ENCODE results near the gene CAMSAP1.

CAMSAP1 gene

GRCh38 chr9:135879237-135879601, 28.1 kb downstream of the CAMSAP1 start (continued):
- TF ChIP-seq, protein P1, sequence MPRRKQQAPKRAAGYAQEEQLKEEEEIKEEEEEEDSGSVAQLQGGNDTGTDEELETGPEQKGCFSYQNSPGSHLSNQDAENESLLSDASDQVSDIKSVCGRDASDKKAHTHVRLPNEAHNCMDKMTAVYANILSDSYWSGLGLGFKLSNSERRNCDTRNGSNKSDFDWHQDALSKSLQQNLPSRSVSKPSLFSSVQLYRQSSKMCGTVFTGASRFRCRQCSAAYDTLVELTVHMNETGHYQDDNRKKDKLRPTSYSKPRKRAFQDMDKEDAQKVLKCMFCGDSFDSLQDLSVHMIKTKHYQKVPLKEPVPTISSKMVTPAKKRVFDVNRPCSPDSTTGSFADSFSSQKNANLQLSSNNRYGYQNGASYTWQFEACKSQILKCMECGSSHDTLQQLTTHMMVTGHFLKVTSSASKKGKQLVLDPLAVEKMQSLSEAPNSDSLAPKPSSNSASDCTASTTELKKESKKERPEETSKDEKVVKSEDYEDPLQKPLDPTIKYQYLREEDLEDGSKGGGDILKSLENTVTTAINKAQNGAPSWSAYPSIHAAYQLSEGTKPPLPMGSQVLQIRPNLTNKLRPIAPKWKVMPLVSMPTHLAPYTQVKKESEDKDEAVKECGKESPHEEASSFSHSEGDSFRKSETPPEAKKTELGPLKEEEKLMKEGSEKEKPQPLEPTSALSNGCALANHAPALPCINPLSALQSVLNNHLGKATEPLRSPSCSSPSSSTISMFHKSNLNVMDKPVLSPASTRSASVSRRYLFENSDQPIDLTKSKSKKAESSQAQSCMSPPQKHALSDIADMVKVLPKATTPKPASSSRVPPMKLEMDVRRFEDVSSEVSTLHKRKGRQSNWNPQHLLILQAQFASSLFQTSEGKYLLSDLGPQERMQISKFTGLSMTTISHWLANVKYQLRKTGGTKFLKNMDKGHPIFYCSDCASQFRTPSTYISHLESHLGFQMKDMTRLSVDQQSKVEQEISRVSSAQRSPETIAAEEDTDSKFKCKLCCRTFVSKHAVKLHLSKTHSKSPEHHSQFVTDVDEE (CRISPR knock-in tag; IDR thresholded peaks at IDR 0.05), result no peak
- TF ChIP-seq, protein P2, sequence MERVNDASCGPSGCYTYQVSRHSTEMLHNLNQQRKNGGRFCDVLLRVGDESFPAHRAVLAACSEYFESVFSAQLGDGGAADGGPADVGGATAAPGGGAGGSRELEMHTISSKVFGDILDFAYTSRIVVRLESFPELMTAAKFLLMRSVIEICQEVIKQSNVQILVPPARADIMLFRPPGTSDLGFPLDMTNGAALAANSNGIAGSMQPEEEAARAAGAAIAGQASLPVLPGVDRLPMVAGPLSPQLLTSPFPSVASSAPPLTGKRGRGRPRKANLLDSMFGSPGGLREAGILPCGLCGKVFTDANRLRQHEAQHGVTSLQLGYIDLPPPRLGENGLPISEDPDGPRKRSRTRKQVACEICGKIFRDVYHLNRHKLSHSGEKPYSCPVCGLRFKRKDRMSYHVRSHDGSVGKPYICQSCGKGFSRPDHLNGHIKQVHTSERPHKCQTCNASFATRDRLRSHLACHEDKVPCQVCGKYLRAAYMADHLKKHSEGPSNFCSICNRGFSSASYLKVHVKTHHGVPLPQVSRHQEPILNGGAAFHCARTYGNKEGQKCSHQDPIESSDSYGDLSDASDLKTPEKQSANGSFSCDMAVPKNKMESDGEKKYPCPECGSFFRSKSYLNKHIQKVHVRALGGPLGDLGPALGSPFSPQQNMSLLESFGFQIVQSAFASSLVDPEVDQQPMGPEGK (CRISPR knock-in tag; IDR thresholded peaks at IDR 0.05; ENCODE audit: borderline replicate concordance), result no peak
- no peak for TF ChIP-seq PPARA (CRISPR knock-in tag; IDR thresholded peaks at IDR 0.05; ENCODE audit: borderline replicate concordance)
- TF ChIP-seq BACH2 (CRISPR knock-in tag; IDR thresholded peaks at IDR 0.05; ENCODE audit: borderline replicate concordance), result no peak
- no peak for TF ChIP-seq OSR1 (CRISPR knock-in tag; IDR thresholded peaks at IDR 0.05)

DNA sequence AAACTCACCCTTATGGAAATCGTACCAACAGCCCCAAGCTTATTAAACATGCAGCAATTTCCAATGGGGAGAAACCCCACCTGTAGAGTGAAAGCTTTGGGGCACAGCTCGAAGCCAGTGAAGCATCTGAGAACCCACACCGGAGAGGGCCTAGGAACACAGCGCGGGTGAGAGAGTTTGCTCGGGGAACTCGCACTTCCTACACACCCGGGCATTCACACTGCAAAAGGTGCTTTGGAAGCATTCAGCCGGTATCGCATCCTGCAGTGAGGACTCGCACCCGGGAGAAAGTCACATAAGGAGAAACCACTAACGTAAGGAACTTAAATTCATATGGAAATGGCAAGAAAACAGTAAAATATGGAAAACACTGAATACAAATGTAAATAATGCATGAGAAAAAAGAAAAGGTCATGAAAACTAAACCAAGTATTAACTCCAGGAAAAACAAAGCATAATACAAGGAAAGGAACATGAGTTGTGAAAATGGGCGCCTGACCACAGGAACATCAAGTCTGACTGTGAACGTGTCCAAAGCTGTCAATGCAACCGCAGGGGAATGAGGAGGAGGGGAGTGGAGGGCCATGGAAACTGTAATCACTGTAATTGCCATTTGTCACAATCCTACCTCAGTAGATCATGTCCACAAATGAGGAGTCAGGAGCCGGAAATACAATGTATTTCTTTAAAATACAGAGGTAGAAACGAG, 28.7 kb downstream of the CAMSAP1 start:
- ATAC-seq, result no peak
- no peak for TF ChIP-seq SNAI2 (CRISPR knock-in tag; IDR thresholded peaks at IDR 0.05)
- no peak for TF ChIP-seq ZNF565 (CRISPR knock-in tag; conservative IDR thresholded peaks at IDR 0.05; ENCODE audit: low read depth)
- no peak for TF ChIP-seq ESRRG (CRISPR knock-in tag; IDR thresholded peaks at IDR 0.05)
- TF ChIP-seq RARB (CRISPR knock-in tag; IDR thresholded peaks at IDR 0.05), result no peak
- TF ChIP-seq, protein P1 (CRISPR knock-in tag; IDR thresholded peaks at IDR 0.05), result no peak
- no peak for TF ChIP-seq TOX (CRISPR knock-in tag; IDR thresholded peaks at IDR 0.05; ENCODE audit: borderline replicate concordance)
- no peak for TF ChIP-seq POU6F1 (CRISPR knock-in tag; IDR thresholded peaks at IDR 0.05; ENCODE audit: borderline replicate concordance, low read depth)
- no peak for TF ChIP-seq OSR1 (CRISPR knock-in tag; IDR thresholded peaks at IDR 0.05)
- TF ChIP-seq, protein P2 (CRISPR knock-in tag; IDR thresholded peaks at IDR 0.05; ENCODE audit: borderline replicate concordance), result no peak
- no peak for TF ChIP-seq CSDC2 (CRISPR knock-in tag; IDR thresholded peaks at IDR 0.05)
- TF ChIP-seq ZNF70 (CRISPR knock-in tag; IDR thresholded peaks at IDR 0.05), result no peak
- no peak for TF ChIP-seq ARNTL (CRISPR knock-in tag; IDR thresholded peaks at IDR 0.05; ENCODE audit: borderline replicate concordance, low read depth)
- no peak for TF ChIP-seq ZNF8 (CRISPR knock-in tag; IDR thresholded peaks at IDR 0.05)
- TF ChIP-seq BACH2 (CRISPR knock-in tag; IDR thresholded peaks at IDR 0.05; ENCODE audit: borderline replicate concordance), result no peak

DNA sequence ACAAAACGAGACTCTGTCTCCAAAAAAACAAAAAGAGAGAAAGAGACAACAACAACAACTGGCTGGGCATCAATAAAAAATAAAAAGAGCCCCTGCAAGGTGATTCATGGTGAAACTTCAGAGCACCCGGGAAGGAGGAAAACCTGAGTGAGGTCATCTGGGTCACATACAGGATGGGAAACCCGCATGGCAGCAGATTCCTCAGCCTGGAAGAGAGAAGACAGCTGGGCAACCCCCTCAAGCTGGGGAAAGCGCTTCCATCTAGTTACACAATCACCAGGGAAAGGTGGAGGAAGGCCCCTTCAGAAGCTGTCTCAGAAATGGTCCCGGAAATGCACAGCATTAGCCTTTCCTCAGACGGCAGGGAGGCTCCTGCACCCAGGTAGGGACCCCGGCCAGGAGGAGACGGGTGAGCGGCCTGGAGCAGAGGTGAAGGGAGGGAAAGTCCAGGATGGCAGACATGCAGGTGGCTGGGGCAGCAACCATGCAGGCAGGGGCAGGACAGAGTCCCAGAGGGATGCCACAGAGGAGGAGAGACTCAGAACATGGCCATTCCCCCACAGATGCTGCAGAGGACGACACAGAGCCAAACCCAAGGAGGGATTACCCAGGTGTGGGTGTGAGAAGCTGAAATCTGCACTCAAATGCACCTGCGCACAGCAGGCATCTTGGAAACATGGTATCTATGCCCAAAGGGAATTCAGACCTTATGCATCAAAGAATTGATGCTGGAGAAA, 29.4 kb downstream of the CAMSAP1 start:
- no peak for ATAC-seq
- TF ChIP-seq ZNF70 (CRISPR knock-in tag; IDR thresholded peaks at IDR 0.05) (no peak), CSDC2 (CRISPR knock-in tag; IDR thresholded peaks at IDR 0.05) (no peak), ZFP3 (CRISPR knock-in tag; IDR thresholded peaks at IDR 0.05) (no peak), ISL1 (CRISPR knock-in tag; IDR thresholded peaks at IDR 0.05) (no peak), ZC3H10 (CRISPR knock-in tag; IDR thresholded peaks at IDR 0.05) (no peak), TOX (CRISPR knock-in tag; IDR thresholded peaks at IDR 0.05; ENCODE audit: borderline replicate concordance) (no peak), ZFP30 (CRISPR knock-in tag; IDR thresholded peaks at IDR 0.05) (no peak), BACH2 (CRISPR knock-in tag; IDR thresholded peaks at IDR 0.05; ENCODE audit: borderline replicate concordance) (no peak)
- TF ChIP-seq, protein P1 (CRISPR knock-in tag; IDR thresholded peaks at IDR 0.05), result no peak
- TF ChIP-seq, protein P3, sequence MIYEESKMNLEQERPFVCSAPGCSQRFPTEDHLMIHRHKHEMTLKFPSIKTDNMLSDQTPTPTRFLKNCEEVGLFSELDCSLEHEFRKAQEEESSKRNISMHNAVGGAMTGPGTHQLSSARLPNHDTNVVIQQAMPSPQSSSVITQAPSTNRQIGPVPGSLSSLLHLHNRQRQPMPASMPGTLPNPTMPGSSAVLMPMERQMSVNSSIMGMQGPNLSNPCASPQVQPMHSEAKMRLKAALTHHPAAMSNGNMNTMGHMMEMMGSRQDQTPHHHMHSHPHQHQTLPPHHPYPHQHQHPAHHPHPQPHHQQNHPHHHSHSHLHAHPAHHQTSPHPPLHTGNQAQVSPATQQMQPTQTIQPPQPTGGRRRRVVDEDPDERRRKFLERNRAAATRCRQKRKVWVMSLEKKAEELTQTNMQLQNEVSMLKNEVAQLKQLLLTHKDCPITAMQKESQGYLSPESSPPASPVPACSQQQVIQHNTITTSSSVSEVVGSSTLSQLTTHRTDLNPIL (CRISPR knock-in tag; IDR thresholded peaks at IDR 0.05; ENCODE audit: low read depth), result no peak

All from SK-N-SH treated with all-trans-retinoic acid at 6 μM for 48 hours (cell line).